Measurements from ENCODE around the gene NFASC. TPM values are rescaled to one million over a fixed set of nuclear protein-coding genes. Genes with fewer than 3 reads are reported as not detected.

The NFASC gene
- total and polyA plus RNA-seq, 4 experiments from 2014 or later = not detected

- Mint-ChIP-seq H3K27ac (no peak overlapping the region), H3K36me3 (no peaks in the 10 kb centered on the region), H3K27me3 (peaks cover 6 to 10% of the 10 kb centered on the region in 2 donors), H3K4me3 (no peak overlapping the region), H3K4me1 (peaks cover 0 to 4% (median 2%) of the 10 kb centered on the region in 4 donors), H3K9me3 (no peaks in the 10 kb centered on the region)
- Histone ChIP-seq H3K9me3 (ENCODE audit: control insufficient read depth in 1 of 2, low read length in 2 of 2) (no peaks in the 10 kb centered on the region), H3K27ac (ENCODE audit: low read depth, low read length) (no peak overlapping the region), H3K27me3 (ENCODE audit: insufficient read depth, low read length) (no peaks in the 10 kb centered on the region), H3K36me3 (ENCODE audit: insufficient read depth, low read length) (no peaks in the 10 kb centered on the region), H3K4me3 (ENCODE audit: low read length in 2 of 2) (no peak overlapping the region), H3K4me1 (ENCODE audit: insufficient read depth, low read length) (no peaks in the 10 kb centered on the region)
- intact Hi-C loops (cut with micrococcal nuclease) = no loop called here
- ChIA-PET CTCF (ENCODE audit: partially characterized antibody) (no interaction called here), POLR2A (ENCODE audit: partially characterized antibody) (no interaction called here)
- no peak for DNase-seq
Measured at GRCh38 chr1:204920511-204920910, 49.8 kb downstream of the NFASC start.

DNA sequence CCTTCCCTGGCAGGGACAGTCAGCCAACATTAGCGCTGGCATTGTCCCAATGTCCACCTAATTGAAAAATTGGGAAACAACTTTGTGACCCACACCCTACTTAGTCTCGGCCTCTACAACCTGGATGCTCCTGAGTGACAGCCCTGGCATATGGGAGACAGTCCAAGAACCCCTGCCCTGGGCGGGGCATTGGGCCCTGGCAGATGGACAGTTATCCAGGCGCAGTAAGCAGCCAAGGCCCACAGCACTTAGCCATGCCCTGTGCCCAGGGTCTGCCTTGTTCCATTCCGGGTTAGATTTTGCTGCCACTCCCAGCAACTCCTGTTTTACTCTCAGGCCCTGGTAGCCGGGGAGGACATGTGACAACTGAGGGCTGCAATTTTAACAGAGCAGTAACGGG is 50.3 kb downstream of the NFASC start:
- Histone ChIP-seq H3K4me3 (ENCODE audit: low read length in 2 of 2) (no peak overlapping the region), H3K9me3 (ENCODE audit: control insufficient read depth in 1 of 2, low read length in 2 of 2) (no peaks in the 10 kb centered on the region), H3K27ac (ENCODE audit: low read depth, low read length) (no peak overlapping the region), H3K27me3 (ENCODE audit: insufficient read depth, low read length) (no peaks in the 10 kb centered on the region), H3K36me3 (ENCODE audit: insufficient read depth, low read length) (no peaks in the 10 kb centered on the region), H3K4me1 (ENCODE audit: insufficient read depth, low read length) (no peaks in the 10 kb centered on the region)
- peaks cover 6 to 14% of the 10 kb centered on the region in 2 donors for H3K27me3 Mint-ChIP-seq
- H3K4me3 Mint-ChIP-seq = no peak overlapping the region
- H3K4me1 Mint-ChIP-seq = peaks cover 0 to 4% (median 1%) of the 10 kb centered on the region in 4 donors
- no peak for DNase-seq
- ChIA-PET CTCF (ENCODE audit: partially characterized antibody) (no interaction called here), POLR2A (ENCODE audit: partially characterized antibody) (no interaction called here)
- H3K27ac Mint-ChIP-seq = no peak overlapping the region
- no peaks in the 10 kb centered on the region for H3K36me3 Mint-ChIP-seq
- intact Hi-C loops (cut with micrococcal nuclease) = no loop called here
- no peaks in the 10 kb centered on the region for H3K9me3 Mint-ChIP-seq

DNA sequence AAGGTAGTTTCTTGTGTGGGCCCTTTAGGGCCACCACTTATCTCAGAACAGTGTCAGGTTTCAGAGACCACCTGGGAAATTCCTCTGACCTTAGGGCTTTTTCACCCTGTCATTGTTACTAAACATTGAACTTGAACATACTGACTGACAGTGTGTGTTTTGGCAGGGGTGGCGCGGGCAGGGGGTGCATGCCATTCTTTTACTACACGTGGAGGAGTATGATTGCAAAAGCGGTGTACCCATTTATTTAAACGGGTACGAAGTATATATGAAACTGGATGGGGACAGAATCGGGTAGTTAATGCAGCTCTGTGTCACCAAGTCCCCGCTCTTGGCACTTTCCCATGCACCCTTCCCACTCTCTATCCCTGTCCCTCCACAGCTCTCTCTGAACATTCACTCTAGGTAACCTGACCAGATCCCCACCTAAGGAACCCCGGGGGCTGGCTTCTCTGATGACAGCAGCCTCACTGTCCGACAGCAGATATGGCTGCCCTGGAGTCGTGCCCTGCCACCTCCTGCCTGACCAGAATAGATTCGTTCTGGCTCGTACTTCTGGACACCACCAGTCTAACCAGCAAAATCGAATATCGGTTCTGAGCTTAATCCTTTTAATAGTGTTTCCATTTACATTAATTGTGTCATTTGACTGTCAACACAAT is 51.3 kb downstream of the NFASC start:
- ChIA-PET POLR2A (ENCODE audit: partially characterized antibody) (no interaction called here), CTCF (ENCODE audit: partially characterized antibody) (no interaction called here)
- Histone ChIP-seq H3K9me3 (ENCODE audit: control insufficient read depth in 1 of 2, low read length in 2 of 2) (no peaks in the 10 kb centered on the region), H3K27me3 (ENCODE audit: insufficient read depth, low read length) (no peaks in the 10 kb centered on the region), H3K27ac (ENCODE audit: low read depth, low read length) (no peak overlapping the region), H3K4me3 (ENCODE audit: low read length in 2 of 2) (no peak overlapping the region), H3K36me3 (ENCODE audit: insufficient read depth, low read length) (no peaks in the 10 kb centered on the region), H3K4me1 (ENCODE audit: insufficient read depth, low read length) (no peaks in the 10 kb centered on the region)
- Mint-ChIP-seq H3K9me3 (no peaks in the 10 kb centered on the region), H3K27me3 (peaks cover 6 to 10% of the 10 kb centered on the region in 2 donors), H3K4me3 (no peak overlapping the region), H3K36me3 (no peaks in the 10 kb centered on the region), H3K4me1 (no peaks in the 10 kb centered on the region), H3K27ac (no peak overlapping the region)
- intact Hi-C loops (cut with micrococcal nuclease) = no loop called here
- no peak for DNase-seq

GRCh38 chr1:204923201-204923600 is 52.5 kb downstream of the NFASC start:
- intact Hi-C loops (cut with micrococcal nuclease) = no loop called here
- DNase-seq = no peak
- POLR2A ChIA-PET (ENCODE audit: partially characterized antibody) = no interaction called here

GRCh38 chr1:204923626-204924012 is 53.0 kb downstream of the NFASC start:
- no peak for DNase-seq
- peaks cover 6 to 13% of the 10 kb centered on the region in 2 donors for H3K27me3 Mint-ChIP-seq
- no peak overlapping the region for H3K4me3 ChIP-seq (ENCODE audit: low read length in 2 of 2)
- H3K36me3 ChIP-seq (ENCODE audit: insufficient read depth, low read length) = no peaks in the 10 kb centered on the region
- H3K27ac ChIP-seq (ENCODE audit: low read depth, low read length) = no peak overlapping the region
- H3K27me3 ChIP-seq (ENCODE audit: insufficient read depth, low read length) = no peaks in the 10 kb centered on the region
- no peak overlapping the region for H3K27ac Mint-ChIP-seq
- no peaks in the 10 kb centered on the region for H3K4me1 Mint-ChIP-seq
- POLR2A ChIA-PET (ENCODE audit: partially characterized antibody) = no interaction called here
- no peak overlapping the region for H3K4me3 Mint-ChIP-seq
- CTCF ChIA-PET (ENCODE audit: partially characterized antibody) = no interaction called here
- H3K9me3 ChIP-seq (ENCODE audit: control insufficient read depth in 1 of 2, low read length in 2 of 2) = no peaks in the 10 kb centered on the region
- intact Hi-C loops (cut with micrococcal nuclease) = no loop called here
- H3K36me3 Mint-ChIP-seq = no peaks in the 10 kb centered on the region
- no peaks in the 10 kb centered on the region for H3K9me3 Mint-ChIP-seq
- no peaks in the 10 kb centered on the region for H3K4me1 ChIP-seq (ENCODE audit: insufficient read depth, low read length)

More at GRCh38 chr1:204923201-204923600, 52.5 kb downstream of the NFASC start:
- no peaks in the 10 kb centered on the region for H3K9me3 Mint-ChIP-seq
- Histone ChIP-seq H3K36me3 (ENCODE audit: insufficient read depth, low read length) (no peaks in the 10 kb centered on the region), H3K9me3 (ENCODE audit: control insufficient read depth in 1 of 2, low read length in 2 of 2) (no peaks in the 10 kb centered on the region), H3K27me3 (ENCODE audit: insufficient read depth, low read length) (no peaks in the 10 kb centered on the region), H3K4me3 (ENCODE audit: low read length in 2 of 2) (no peak overlapping the region), H3K4me1 (ENCODE audit: insufficient read depth, low read length) (no peaks in the 10 kb centered on the region), H3K27ac (ENCODE audit: low read depth, low read length) (no peak overlapping the region)
- H3K4me1 Mint-ChIP-seq = no peaks in the 10 kb centered on the region
- no peak overlapping the region for H3K27ac Mint-ChIP-seq
- CTCF ChIA-PET (ENCODE audit: partially characterized antibody) = no interaction called here
- peaks cover 6 to 13% of the 10 kb centered on the region in 2 donors for H3K27me3 Mint-ChIP-seq
- peak overlapping the region in 1 of 8 donors; percentile 45 for H3K4me3 Mint-ChIP-seq
- no peaks in the 10 kb centered on the region for H3K36me3 Mint-ChIP-seq

GRCh38 chr1:204924013-204924759 is 53.5 kb downstream of the NFASC start:
- POLR2A ChIA-PET (ENCODE audit: partially characterized antibody) = no interaction called here
- DNase-seq = no peak
- Histone ChIP-seq H3K9me3 (ENCODE audit: control insufficient read depth in 1 of 2, low read length in 2 of 2) (no peaks in the 10 kb centered on the region), H3K4me3 (ENCODE audit: low read length in 2 of 2) (no peak overlapping the region), H3K27me3 (ENCODE audit: insufficient read depth, low read length) (no peaks in the 10 kb centered on the region), H3K4me1 (ENCODE audit: insufficient read depth, low read length) (no peaks in the 10 kb centered on the region), H3K36me3 (ENCODE audit: insufficient read depth, low read length) (no peaks in the 10 kb centered on the region), H3K27ac (ENCODE audit: low read depth, low read length) (no peak overlapping the region)
- H3K27me3 Mint-ChIP-seq = peaks cover 10 to 13% of the 10 kb centered on the region in 2 donors
- no peak overlapping the region for H3K4me3 Mint-ChIP-seq
- H3K9me3 Mint-ChIP-seq = no peaks in the 10 kb centered on the region
- no peaks in the 10 kb centered on the region for H3K4me1 Mint-ChIP-seq
- intact Hi-C loops (cut with micrococcal nuclease) = no loop called here
- CTCF ChIA-PET (ENCODE audit: partially characterized antibody) = no interaction called here
- no peaks in the 10 kb centered on the region for H3K36me3 Mint-ChIP-seq
- H3K27ac Mint-ChIP-seq = no peak overlapping the region

GRCh38 chr1:204925701-204926100 is 55.0 kb downstream of the NFASC start:
- Histone ChIP-seq H3K27me3 (ENCODE audit: insufficient read depth, low read length) (no peaks in the 10 kb centered on the region), H3K9me3 (ENCODE audit: control insufficient read depth in 1 of 2, low read length in 2 of 2) (no peaks in the 10 kb centered on the region), H3K27ac (ENCODE audit: low read depth, low read length) (no peak overlapping the region), H3K4me3 (ENCODE audit: low read length in 2 of 2) (no peak overlapping the region), H3K36me3 (ENCODE audit: insufficient read depth, low read length) (no peaks in the 10 kb centered on the region), H3K4me1 (ENCODE audit: insufficient read depth, low read length) (no peaks in the 10 kb centered on the region)
- Mint-ChIP-seq H3K4me1 (no peaks in the 10 kb centered on the region), H3K27me3 (peaks cover 10% of the 10 kb centered on the region in 2 donors), H3K36me3 (no peaks in the 10 kb centered on the region), H3K9me3 (no peaks in the 10 kb centered on the region), H3K27ac (no peak overlapping the region), H3K4me3 (no peak overlapping the region)
- no peak for DNase-seq
- CTCF ChIA-PET (ENCODE audit: partially characterized antibody) = no interaction called here
- POLR2A ChIA-PET (ENCODE audit: partially characterized antibody) = no interaction called here
- intact Hi-C loops (cut with micrococcal nuclease) = no loop called here
